GM20000 (cell line): ENCODE measurements around the gene C4B.
"Not testable (repeated sequence)": the region's sequence is repeated elsewhere in the genome, so short reads cannot be mapped to it uniquely, and the experiment has no call there.

ENCODE experiments used
- DNase-seq: peaks from one replicate; pipeline ENCODE4 v3.0.0; 2012; ENCODE audit warnings: low spot score
- TF ChIP-seq, protein P1 (sequence below): IDR thresholded peaks from 2 replicates; pipeline ENCODE4 v1.5.1; 2012; ENCODE audit warnings: mild to moderate bottlenecking, control low read depth; ENCODE audit errors: extremely low read depth, missing control alignments

C4B gene

DNA sequence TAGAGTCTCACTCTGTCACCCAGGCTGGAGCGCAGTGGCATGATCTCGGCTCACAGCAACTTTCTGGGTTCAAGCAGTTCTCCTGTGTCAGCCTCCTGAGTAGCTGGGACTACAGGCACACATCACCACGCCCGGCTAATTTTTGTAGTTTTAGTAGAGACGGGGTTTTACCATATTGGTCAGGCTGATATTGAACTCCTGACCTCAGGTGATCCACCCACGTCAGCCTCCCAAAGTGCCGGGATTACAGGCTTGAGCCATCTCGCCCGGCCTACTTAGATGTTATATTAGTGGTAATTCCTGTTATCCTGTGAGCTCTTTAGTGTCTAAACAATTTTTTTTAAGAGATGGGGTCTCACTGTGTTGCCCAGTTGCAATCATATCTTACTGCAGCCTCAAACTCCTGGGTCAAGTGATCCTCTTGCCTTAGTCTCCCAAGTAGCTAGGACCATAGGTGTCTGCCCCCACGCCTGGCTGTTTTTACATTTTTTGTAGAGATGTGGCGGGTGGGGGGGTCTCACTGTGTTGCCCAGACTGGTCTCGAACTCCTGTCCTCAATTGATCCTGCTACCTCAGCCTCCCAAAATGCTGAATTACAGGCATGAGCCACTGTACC lies 36.7 kb upstream of the C4B start:
- TF ChIP-seq, protein P1, sequence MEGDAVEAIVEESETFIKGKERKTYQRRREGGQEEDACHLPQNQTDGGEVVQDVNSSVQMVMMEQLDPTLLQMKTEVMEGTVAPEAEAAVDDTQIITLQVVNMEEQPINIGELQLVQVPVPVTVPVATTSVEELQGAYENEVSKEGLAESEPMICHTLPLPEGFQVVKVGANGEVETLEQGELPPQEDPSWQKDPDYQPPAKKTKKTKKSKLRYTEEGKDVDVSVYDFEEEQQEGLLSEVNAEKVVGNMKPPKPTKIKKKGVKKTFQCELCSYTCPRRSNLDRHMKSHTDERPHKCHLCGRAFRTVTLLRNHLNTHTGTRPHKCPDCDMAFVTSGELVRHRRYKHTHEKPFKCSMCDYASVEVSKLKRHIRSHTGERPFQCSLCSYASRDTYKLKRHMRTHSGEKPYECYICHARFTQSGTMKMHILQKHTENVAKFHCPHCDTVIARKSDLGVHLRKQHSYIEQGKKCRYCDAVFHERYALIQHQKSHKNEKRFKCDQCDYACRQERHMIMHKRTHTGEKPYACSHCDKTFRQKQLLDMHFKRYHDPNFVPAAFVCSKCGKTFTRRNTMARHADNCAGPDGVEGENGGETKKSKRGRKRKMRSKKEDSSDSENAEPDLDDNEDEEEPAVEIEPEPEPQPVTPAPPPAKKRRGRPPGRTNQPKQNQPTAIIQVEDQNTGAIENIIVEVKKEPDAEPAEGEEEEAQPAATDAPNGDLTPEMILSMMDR = no peak

GRCh38 chr6:31978831-31979230 lies 35.8 kb upstream of the C4B start:
- no peak for DNase-seq
- TF ChIP-seq, protein P1 = no peak

More for the DNA sequence above, 36.7 kb upstream of the C4B start:
- DNase-seq = no peak

GRCh38 chr6:31979238-31979898 lies 35.2 kb upstream of the C4B start:
- no peak for DNase-seq
- TF ChIP-seq, protein P1 = no peak

- DNase-seq = not testable (repeated sequence)
These were observed 34.3 kb upstream of the C4B start for GRCh38 chr6:31980195-31980876.

DNA sequence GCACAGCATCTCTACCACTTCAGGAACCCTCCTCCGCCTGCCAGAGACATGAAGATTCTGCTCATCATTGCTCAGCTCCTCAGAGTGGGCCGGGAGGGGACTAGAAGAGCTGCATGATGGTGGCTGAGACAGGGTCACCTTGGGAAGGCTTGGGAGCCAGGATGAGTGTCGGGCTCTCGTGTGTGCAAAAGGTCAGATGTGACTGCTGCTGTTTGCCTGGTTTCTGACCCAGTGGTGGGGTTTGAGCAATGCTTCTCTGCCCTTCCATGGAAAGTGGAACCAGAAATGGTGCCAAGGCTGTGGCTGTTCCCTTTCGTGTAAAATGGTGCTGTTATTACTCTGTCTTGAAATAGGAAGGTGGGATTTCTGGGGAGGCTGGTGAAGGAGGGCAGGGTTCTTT lies 33.6 kb upstream of the C4B start:
- not testable (repeated sequence) for DNase-seq

DNA sequence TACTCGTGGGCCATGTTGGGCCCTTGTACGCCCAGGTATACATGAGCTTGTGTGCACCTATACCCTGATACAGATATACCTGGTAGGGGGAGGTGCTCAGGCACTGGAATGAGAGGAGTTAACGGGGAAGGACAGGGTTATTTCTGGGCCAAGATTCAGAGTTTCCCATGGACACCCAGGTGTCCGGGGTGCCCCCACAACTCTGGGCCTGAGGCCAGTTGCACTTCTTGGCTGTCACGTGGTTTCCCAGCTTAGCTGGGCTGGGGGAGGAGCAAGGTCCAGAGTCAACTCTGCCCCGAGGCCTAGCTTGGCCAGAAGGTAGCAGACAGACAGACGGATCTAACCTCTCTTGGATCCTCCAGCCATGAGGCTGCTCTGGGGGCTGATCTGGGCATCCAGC lies 32.9 kb upstream of the C4B start, which contains the start of gene C4A:
Gene C4A (plus strand): TSS at position 314 of the 400 bp plus-strand sequence. CDS start 51 bp downstream, at position 365.
- not testable (repeated sequence) for DNase-seq

GRCh38 chr6:31989363-31989762 lies 25.2 kb upstream of the C4B start:
- not testable (repeated sequence) for DNase-seq

DNA sequence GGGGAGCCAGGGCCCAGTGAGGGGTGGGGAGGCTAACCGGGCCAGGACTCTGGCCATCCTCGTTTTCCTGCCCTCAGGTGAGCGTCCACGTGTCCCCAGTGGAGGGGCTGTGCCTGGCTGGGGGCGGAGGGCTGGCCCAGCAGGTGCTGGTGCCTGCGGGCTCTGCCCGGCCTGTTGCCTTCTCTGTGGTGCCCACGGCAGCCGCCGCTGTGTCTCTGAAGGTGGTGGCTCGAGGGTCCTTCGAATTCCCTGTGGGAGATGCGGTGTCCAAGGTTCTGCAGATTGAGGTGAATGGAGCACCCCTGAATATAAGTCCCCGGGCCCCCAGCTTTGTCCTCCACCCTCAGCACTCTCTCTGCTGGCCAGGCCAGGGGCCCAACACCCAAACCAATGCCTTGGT lies 20.2 kb upstream of the C4B start:
- not testable (repeated sequence) for DNase-seq

GRCh38 chr6:31996385-31996784 lies 18.2 kb upstream of the C4B start:
- DNase-seq = not testable (repeated sequence)

- not testable (repeated sequence) for DNase-seq
These were observed 11.9 kb upstream of the C4B start for GRCh38 chr6:32002546-32003268.

- DNase-seq = not testable (repeated sequence)
These were observed 11.3 kb upstream of the C4B start for GRCh38 chr6:32003301-32003700.

- not testable (repeated sequence) for DNase-seq
These were observed 10.2 kb upstream of the C4B start for GRCh38 chr6:32004393-32004792.

- not testable (repeated sequence) for DNase-seq
These were observed 9.6 kb upstream of the C4B start for GRCh38 chr6:32004864-32005537.

DNA sequence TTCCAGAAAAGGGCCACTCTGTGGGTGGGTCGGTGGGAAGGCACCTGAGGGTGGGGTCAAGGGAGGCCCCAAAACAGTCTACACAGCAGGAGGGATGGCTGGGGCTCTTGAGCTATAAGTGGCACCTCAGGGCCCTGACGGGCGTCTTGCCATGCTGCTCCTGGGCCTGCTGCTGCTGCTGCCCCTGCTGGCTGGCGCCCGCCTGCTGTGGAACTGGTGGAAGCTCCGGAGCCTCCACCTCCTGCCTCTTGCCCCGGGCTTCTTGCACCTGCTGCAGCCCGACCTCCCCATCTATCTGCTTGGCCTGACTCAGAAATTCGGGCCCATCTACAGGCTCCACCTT lies 9.1 kb upstream of the C4B start:
- not testable (repeated sequence) for DNase-seq

GRCh38 chr6:32005991-32006529 lies 8.5 kb upstream of the C4B start:
- DNase-seq = peak; percentile 0

GRCh38 chr6:32007086-32007485 lies 7.5 kb upstream of the C4B start:
- DNase-seq = not testable (repeated sequence)

DNA sequence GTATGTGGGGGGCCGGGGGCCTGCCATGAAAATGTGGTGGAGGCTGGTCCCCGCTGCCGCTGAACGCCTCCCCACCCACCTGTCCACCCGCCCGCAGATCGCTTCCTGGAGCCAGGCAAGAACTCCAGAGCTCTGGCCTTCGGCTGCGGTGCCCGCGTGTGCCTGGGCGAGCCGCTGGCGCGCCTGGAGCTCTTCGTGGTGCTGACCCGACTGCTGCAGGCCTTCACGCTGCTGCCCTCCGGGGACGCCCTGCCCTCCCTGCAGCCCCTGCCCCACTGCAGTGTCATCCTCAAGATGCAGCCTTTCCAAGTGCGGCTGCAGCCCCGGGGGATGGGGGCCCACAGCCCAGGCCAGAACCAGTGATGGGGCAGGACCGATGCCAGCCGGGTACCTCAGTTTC lies 6.6 kb upstream of the C4B start:
- not testable (repeated sequence) for DNase-seq
